Nephron (organoid): ENCODE results near the gene TXLNG.
A peak's percentile ranks its signal among the peaks of the same experiment; 100 is the strongest.
"Not testable (repeated sequence)": the region's sequence is repeated elsewhere in the genome, so short reads cannot be mapped to it uniquely, and the experiment has no call there.

Experiments used
- H3K27ac Mint-ChIP-seq, 3 experiments: 2 replicates each; pipeline ENCODE4 v1.8.0; 2020; ENCODE audit warnings: mixed read lengths in 3 of 3, mild to moderate bottlenecking in 2 of 3, moderate library complexity in 1 of 3
- H3K27me3 Mint-ChIP-seq: 2 replicates; pipeline ENCODE4 v1.8.0; 2021; ENCODE audit warnings: low read depth, mild to moderate bottlenecking, moderate library complexity, mixed read lengths
- H3K36me3 Mint-ChIP-seq: 2 replicates; pipeline ENCODE4 v1.8.0; 2020; ENCODE audit warnings: low read depth, mixed read lengths
- H3K4me1 Mint-ChIP-seq: 2 replicates; pipeline ENCODE4 v1.8.0; 2020; ENCODE audit warnings: mixed read lengths
- H3K4me3 Mint-ChIP-seq, 3 experiments: 2 replicates each; pipeline ENCODE4 v1.8.0; 2020; ENCODE audit warnings: mild to moderate bottlenecking in 3 of 3, mixed read lengths in 3 of 3, moderate library complexity in 2 of 3
- H3K9me3 Mint-ChIP-seq: 2 replicates; pipeline ENCODE4 v1.8.0; 2020; ENCODE audit warnings: mixed read lengths
- CTCF ChIP-seq, 3 experiments: fragments of 200-600 bp; sonication (generic); IDR thresholded peaks; one replicate each; pipeline ENCODE4 v1.5.0; 2021; ENCODE audit warnings: antibody characterized with exemption in 3 of 3; ENCODE audit not compliant: unreplicated experiment in 3 of 3

TXLNG gene

GRCh38 chrX:16745659-16746058 lies 40.6 kb upstream of the TXLNG start:
- H3K4me3 Mint-ChIP-seq, result no peak overlapping the region
- H3K27ac Mint-ChIP-seq, result peak overlapping the region in 1 of 3 experiments; percentile 51

GRCh38 chrX:16748425-16748824 lies 37.8 kb upstream of the TXLNG start:
- TF ChIP-seq CTCF (IDR thresholded peaks at IDR 0.05; ENCODE audit: unreplicated experiment in 3 of 3), result no peak
- Mint-ChIP-seq H3K4me3 (no peak overlapping the region), H3K4me1 (no peaks in the 10 kb centered on the region), H3K27me3 (no peaks in the 10 kb centered on the region), H3K27ac (no peak overlapping the region), H3K36me3 (peaks cover 62% of the 10 kb centered on the region), H3K9me3 (no peaks in the 10 kb centered on the region)

More at GRCh38 chrX:16745659-16746058, 40.6 kb upstream of the TXLNG start:
- no peaks in the 10 kb centered on the region for H3K9me3 Mint-ChIP-seq
- no peak for TF ChIP-seq CTCF (IDR thresholded peaks at IDR 0.05; ENCODE audit: unreplicated experiment in 3 of 3)
- peaks cover 62% of the 10 kb centered on the region for H3K36me3 Mint-ChIP-seq
- H3K4me1 Mint-ChIP-seq, result no peaks in the 10 kb centered on the region
- H3K27me3 Mint-ChIP-seq, result no peaks in the 10 kb centered on the region

- Mint-ChIP-seq H3K4me3 (no peak overlapping the region), H3K27ac (no peak overlapping the region), H3K27me3 (no peaks in the 10 kb centered on the region), H3K36me3 (peaks cover 62% of the 10 kb centered on the region), H3K4me1 (no peaks in the 10 kb centered on the region), H3K9me3 (no peaks in the 10 kb centered on the region)
- no peak for TF ChIP-seq CTCF (IDR thresholded peaks at IDR 0.05; ENCODE audit: unreplicated experiment in 3 of 3)
Measured at GRCh38 chrX:16750136-16750535, 36.1 kb upstream of the TXLNG start.

GRCh38 chrX:16754019-16754418 lies 32.2 kb upstream of the TXLNG start:
- Mint-ChIP-seq H3K27me3 (no peaks in the 10 kb centered on the region), H3K36me3 (peaks cover 67% of the 10 kb centered on the region), H3K4me3 (no peak overlapping the region), H3K9me3 (no peaks in the 10 kb centered on the region), H3K4me1 (no peaks in the 10 kb centered on the region), H3K27ac (no peak overlapping the region)
- no peak for TF ChIP-seq CTCF (IDR thresholded peaks at IDR 0.05; ENCODE audit: unreplicated experiment in 3 of 3)

- H3K4me3 Mint-ChIP-seq, result no peak overlapping the region
- no peak for TF ChIP-seq CTCF (IDR thresholded peaks at IDR 0.05; ENCODE audit: unreplicated experiment in 3 of 3)
- H3K27me3 Mint-ChIP-seq, result no peaks in the 10 kb centered on the region
- peaks cover 66% of the 10 kb centered on the region for H3K36me3 Mint-ChIP-seq
- H3K27ac Mint-ChIP-seq, result peak overlapping the region in 1 of 3 experiments; percentile 2
- H3K4me1 Mint-ChIP-seq, result no peaks in the 10 kb centered on the region
- H3K9me3 Mint-ChIP-seq, result no peaks in the 10 kb centered on the region
Measured at GRCh38 chrX:16756724-16757123, 29.5 kb upstream of the TXLNG start.

GRCh38 chrX:16761500-16761899 lies 24.8 kb upstream of the TXLNG start:
- H3K36me3 Mint-ChIP-seq, result peaks cover 31% of the 10 kb centered on the region
- H3K27ac Mint-ChIP-seq, H3K4me3 Mint-ChIP-seq, H3K9me3 Mint-ChIP-seq, H3K27me3 Mint-ChIP-seq, H3K4me1 Mint-ChIP-seq: not testable (repeated sequence)
